Measurements from ENCODE around the gene WDR33. TPM values are rescaled to one million over a fixed set of nuclear protein-coding genes. Genes with fewer than 3 reads are reported as not detected.

WDR33 gene
- total and polyA plus RNA-seq, 2 of the 13 experiments (the other 11 are each of a cell fraction or from before 2014, with no cell fraction given), result 54.9 to 78.2 TPM

GRCh38 chr2:127700527-127701192, 110.3 kb downstream of the WDR33 start (continued):
- TF ChIP-seq TAF15 (IDR thresholded peaks at IDR 0.05; ENCODE audit: low read depth, low read length, poor library complexity, severe bottlenecking) (no peak), TCF7 (IDR thresholded peaks at IDR 0.05; ENCODE audit: low read depth) (no peak), CHD2 (IDR thresholded peaks at IDR 0.05; ENCODE audit: low read depth, low read length) (no peak), ZNF275 (CRISPR knock-in tag; IDR thresholded peaks at IDR 0.05; ENCODE audit: borderline replicate concordance) (no peak), ZBTB49 (CRISPR knock-in tag; IDR thresholded peaks at IDR 0.05; ENCODE audit: borderline replicate concordance) (0 out of 2 replicates have a peak, but pooled peaks have one; percentile 14), ATRX (CRISPR knock-in tag; IDR thresholded peaks at IDR 0.05; ENCODE audit: borderline replicate concordance) (0 out of 2 replicates have a peak, but pooled peaks have one; percentile 78), ZFP82 (CRISPR knock-in tag; IDR thresholded peaks at IDR 0.05; ENCODE audit: borderline replicate concordance) (no peak), SIN3B (IDR thresholded peaks at IDR 0.05; ENCODE audit: low read length) (no peak), SRSF4 (IDR thresholded peaks at IDR 0.05; ENCODE audit: low read depth, low read length, poor library complexity, severe bottlenecking) (no peak), XRCC5 (optimal IDR thresholded peaks at IDR 0.05; ENCODE audit: low read length) (peak; percentile 57), HNRNPH1 (optimal IDR thresholded peaks at IDR 0.05; ENCODE audit: low read depth, low read length) (no peak), FOXO1 (CRISPR knock-in tag; IDR thresholded peaks at IDR 0.05) (0 out of 2 replicates have a peak, but pooled peaks have one; percentile 36), REST (IDR thresholded peaks at IDR 0.05; ENCODE audit: borderline replicate concordance in 1 of 2, low read depth in 1 of 2, low read length in 2 of 2) (peak in 1 of 2 experiments; percentile 41; a peak in 1 of 4 replicates), DMTF1 (CRISPR knock-in tag; IDR thresholded peaks at IDR 0.05) (0 out of 2 replicates have a peak, but pooled peaks have one; percentile 91), FOXP4 (CRISPR knock-in tag; IDR thresholded peaks at IDR 0.05) (peak; percentile 45; the same call in 1 of the 2 replicates), ZNF282 (IDR thresholded peaks at IDR 0.05; ENCODE audit: partially characterized antibody) (no peak)
